Fibroblast of mammary gland (primary cell): ENCODE results near the gene DDX6.
"Not testable (repeated sequence)": the region's sequence is repeated elsewhere in the genome, so short reads cannot be mapped to it uniquely, and the experiment has no call there.

ENCODE experiments used
- DNase-seq: peaks from one replicate; pipeline ENCODE4 v3.0.0-alpha.2; 2010; ENCODE audit warnings: low read depth
- H3K4me3 ChIP-seq: 2 replicates; pipeline ENCODE4 v1.5.1; 2011; ENCODE audit warnings: low read depth, mild to moderate bottlenecking, low read length, moderate library complexity; ENCODE audit not compliant: control insufficient read depth
- CTCF ChIP-seq: conservative IDR thresholded peaks from 2 replicates; pipeline ENCODE4 v1.5.1; 2011; ENCODE audit warnings: low read depth, low read length, inconsistent platforms; ENCODE audit not compliant: control insufficient read depth, insufficient read depth

The DDX6 gene

GRCh38 chr11:118778898-118779297 lies 12.1 kb downstream of the DDX6 start:
- no peak overlapping the region for H3K4me3 ChIP-seq
- TF ChIP-seq CTCF, result no peak
- no peak for DNase-seq

GRCh38 chr11:118774032-118774431 lies 16.9 kb downstream of the DDX6 start:
- no peak for DNase-seq
- no peak for TF ChIP-seq CTCF
- H3K4me3 ChIP-seq, result no peak overlapping the region

- no peak for TF ChIP-seq CTCF
- DNase-seq, result no peak
Observed at GRCh38 chr11:118771547-118772288, 19.2 kb downstream of the DDX6 start.

GRCh38 chr11:118768690-118769089 lies 22.3 kb downstream of the DDX6 start:
- DNase-seq, result peak; percentile 37
- no peak for TF ChIP-seq CTCF
- no peak overlapping the region for H3K4me3 ChIP-seq

More at GRCh38 chr11:118771547-118772288, 19.2 kb downstream of the DDX6 start:
- H3K4me3 ChIP-seq, result no peak overlapping the region

- no peak for DNase-seq
- no peak overlapping the region for H3K4me3 ChIP-seq
- no peak for TF ChIP-seq CTCF
Observed at GRCh38 chr11:118766035-118766434, 24.9 kb downstream of the DDX6 start.

- not testable (repeated sequence) for DNase-seq, H3K4me3 ChIP-seq
Observed at GRCh38 chr11:118765095-118765691, 25.8 kb downstream of the DDX6 start.

GRCh38 chr11:118763041-118763440 lies 27.9 kb downstream of the DDX6 start:
- no peak overlapping the region for H3K4me3 ChIP-seq
- peak; percentile 80 for DNase-seq
- TF ChIP-seq CTCF, result no peak

- not testable (repeated sequence) for H3K4me3 ChIP-seq, DNase-seq
Observed at GRCh38 chr11:118761981-118762380, 29.0 kb downstream of the DDX6 start.
